Measurements from ENCODE around the gene MYBPH.
A peak's percentile ranks its signal among the peaks of the same experiment; 100 is the strongest.

Gene MYBPH

GRCh38 chr1:203175237-203175826 is at the start of gene MYBPH:
Gene MYBPH (minus strand): TSS chr1:203175826. CDS start chr1:203175755, 71 bp downstream.
- no peak for DNase-seq

GRCh38 chr1:203225071-203225470 is 49.4 kb upstream of the MYBPH start:
- DNase-seq = no peak

- no peak for DNase-seq
Measured at GRCh38 chr1:203223012-203223775, 47.6 kb upstream of the MYBPH start.

- no peak for DNase-seq
Measured at GRCh38 chr1:203219934-203220333, 44.3 kb upstream of the MYBPH start.

GRCh38 chr1:203219171-203219570 is 43.5 kb upstream of the MYBPH start:
- no peak for DNase-seq

- DNase-seq = no peak
Measured at GRCh38 chr1:203217668-203218067, 42.0 kb upstream of the MYBPH start.

- DNase-seq = no peak
Measured at GRCh38 chr1:203217139-203217655, 41.6 kb upstream of the MYBPH start.

GRCh38 chr1:203216274-203217138 is 40.9 kb upstream of the MYBPH start:
- peak; percentile 42 to 69 for DNase-seq

GRCh38 chr1:203215573-203215972 is 39.9 kb upstream of the MYBPH start:
- no peak for DNase-seq

GRCh38 chr1:203214871-203215270 is 39.2 kb upstream of the MYBPH start:
- no peak for DNase-seq

GRCh38 chr1:203213126-203213525 is 37.5 kb upstream of the MYBPH start:
- no peak for DNase-seq

- no peak for DNase-seq
Measured at GRCh38 chr1:203211812-203212211, 36.2 kb upstream of the MYBPH start.

GRCh38 chr1:203210988-203211387 is 35.4 kb upstream of the MYBPH start:
- no peak for DNase-seq

- no peak for DNase-seq
Measured at GRCh38 chr1:203210350-203210749, 34.7 kb upstream of the MYBPH start.

- DNase-seq = no peak
Measured at GRCh38 chr1:203208181-203208580, 32.6 kb upstream of the MYBPH start.

GRCh38 chr1:203207751-203208150 is 32.1 kb upstream of the MYBPH start:
- DNase-seq = no peak

- DNase-seq = no peak
Measured at GRCh38 chr1:203206129-203206687, 30.6 kb upstream of the MYBPH start.

GRCh38 chr1:203204756-203205155 is 29.1 kb upstream of the MYBPH start:
- no peak for DNase-seq

- peak in 1 of 2 donors; percentile 13 for DNase-seq
Measured at GRCh38 chr1:203202431-203203245, 27.0 kb upstream of the MYBPH start.

GRCh38 chr1:203201516-203202205 is 26.0 kb upstream of the MYBPH start:
- no peak for DNase-seq

GRCh38 chr1:203200916-203201315 is 25.3 kb upstream of the MYBPH start:
- DNase-seq = no peak
